IMR-90 (cell line): ENCODE measurements around the gene PRKCA. TPM values are rescaled to one million over a fixed set of nuclear protein-coding genes. Genes with fewer than 3 reads are reported as not detected.

ENCODE experiments used
- ATAC-seq: fragments of 200-7000 bp; cut with Tn5 transposase; 2 replicates; pipeline ENCODE4 v1.9.1; 2020; ENCODE audit warnings: low read depth, mild to moderate bottlenecking, moderate library complexity
- BruUV-seq: library from RNA; stranded (reverse); fragments of 400-500 nt; replicated peaks from 2 replicates; lab custom pipeline; 2021; lab: Mats Ljungman, UMichigan
- CTCF ChIA-PET: fragments of 300-600 bp; formaldehyde crosslinking; extraction: SDS; loops from one replicate; lab custom pipeline; 2021; ENCODE audit warnings: antibody characterized with exemption; lab: Yijun Ruan, JAX
- POLR2A ChIA-PET: fragments of 300-600 bp; sonication (Branson Sonifier 250); formaldehyde crosslinking; loops from one replicate; lab custom pipeline; 2022; ENCODE audit warnings: antibody characterized with exemption; ENCODE audit not compliant: unreplicated experiment; lab: Charles Lee
- DNase-seq: peaks from one replicate; pipeline ENCODE4 v3.0.0; 2013
- H2AFZ ChIP-seq: replicated peaks from 2 replicates; pipeline ENCODE3; 2013; ENCODE audit warnings: low read length, mild to moderate bottlenecking; ENCODE audit not compliant: poor library complexity
- H2AK5ac ChIP-seq: 2 replicates; pipeline ENCODE4 v1.6.1; 2013; ENCODE audit warnings: low read depth, low read length, inconsistent platforms
- H2AK9ac ChIP-seq: replicated peaks from 2 replicates; pipeline ENCODE3; 2013; ENCODE audit warnings: mild to moderate bottlenecking, low read depth, low read length, moderate library complexity; ENCODE audit not compliant: poor library complexity
- H2BK120ac ChIP-seq: 2 replicates; pipeline ENCODE4 v1.6.1; 2013; ENCODE audit warnings: low read depth, low read length, inconsistent platforms
- H2BK15ac ChIP-seq: 3 replicates; pipeline ENCODE4 v1.6.1; 2013; ENCODE audit warnings: low read depth, low read length, inconsistent platforms
- H2BK20ac ChIP-seq: 2 replicates; pipeline ENCODE4 v1.6.1; 2013; ENCODE audit warnings: low read depth, mild to moderate bottlenecking, inconsistent platforms, low read length, moderate library complexity
- H2BK5ac ChIP-seq: 2 replicates; pipeline ENCODE4 v1.6.1; 2013; ENCODE audit warnings: mild to moderate bottlenecking, low read depth, low read length, inconsistent platforms; ENCODE audit not compliant: poor library complexity, severe bottlenecking
- H3K14ac ChIP-seq: replicated peaks from 2 replicates; pipeline ENCODE4 v1.6.1; 2013; ENCODE audit warnings: low read depth, low read length, inconsistent platforms
- H3K18ac ChIP-seq: 2 replicates; pipeline ENCODE4 v1.6.1; 2013; ENCODE audit warnings: low read depth, low read length, control low read depth
- H3K23ac ChIP-seq: 2 replicates; pipeline ENCODE4 v1.6.1; 2013; ENCODE audit warnings: low read depth, low read length, inconsistent platforms
- H3K27ac ChIP-seq: 2 replicates; pipeline ENCODE4 v1.5.1; 2013; ENCODE audit warnings: mild to moderate bottlenecking, control low read depth, low read length; ENCODE audit not compliant: insufficient read depth
- H3K27me3 ChIP-seq: 2 replicates; pipeline ENCODE4 v1.6.1; 2013; ENCODE audit warnings: low read length; ENCODE audit not compliant: control insufficient read depth, insufficient read depth
- H3K36me3 ChIP-seq: 2 replicates; pipeline ENCODE4 v1.6.1; 2013; ENCODE audit warnings: low read length, mixed read lengths; ENCODE audit not compliant: control insufficient read depth, insufficient read depth
- H3K4ac ChIP-seq: 2 replicates; pipeline ENCODE4 v1.6.1; 2013; ENCODE audit warnings: low read depth, low read length, inconsistent platforms
- H3K4me1 ChIP-seq: 2 replicates; pipeline ENCODE4 v1.6.1; 2013; ENCODE audit warnings: low read length, mixed read lengths; ENCODE audit not compliant: control insufficient read depth, insufficient read depth
- H3K4me2 ChIP-seq: 2 replicates; pipeline ENCODE4 v1.6.1; 2013; ENCODE audit warnings: low read depth, mild to moderate bottlenecking, control low read depth, low read length, moderate library complexity
- H3K4me3 ChIP-seq: 2 replicates; pipeline ENCODE4 v1.5.1; 2013; ENCODE audit warnings: low read depth, mild to moderate bottlenecking, control low read depth, low read length, moderate library complexity; ENCODE audit not compliant: insufficient read depth
- H3K56ac ChIP-seq: 2 replicates; pipeline ENCODE4 v1.6.1; 2013; ENCODE audit warnings: low read length, inconsistent platforms; ENCODE audit not compliant: insufficient read depth; ENCODE audit errors: extremely low read depth
- H3K79me1 ChIP-seq, 2 experiments: 2 replicates each; pipeline ENCODE4 v1.6.1; 2013; ENCODE audit warnings: low read length in 2 of 2, inconsistent platforms in 1 of 2, low read depth in 1 of 2
- H3K9ac ChIP-seq: 2 replicates; pipeline ENCODE4 v1.6.1; 2013; ENCODE audit warnings: low read depth, low read length, control low read depth
- H3K9me1 ChIP-seq: 2 replicates; pipeline ENCODE4 v1.6.1; 2013; ENCODE audit warnings: low read length, inconsistent platforms; ENCODE audit not compliant: insufficient read depth
- H3K9me3 ChIP-seq: 2 replicates; pipeline ENCODE4 v1.6.1; 2013; ENCODE audit warnings: low read length; ENCODE audit not compliant: control insufficient read depth, insufficient read depth
- H4K20me1 ChIP-seq: 2 replicates; pipeline ENCODE4 v1.6.1; 2013; ENCODE audit warnings: low read length, inconsistent platforms; ENCODE audit not compliant: insufficient read depth
- H4K5ac ChIP-seq: 2 replicates; pipeline ENCODE4 v1.6.1; 2013; ENCODE audit warnings: mild to moderate bottlenecking, low read depth, low read length, control low read depth
- H4K8ac ChIP-seq, 2 experiments: 2 replicates each; pipeline ENCODE4 v1.6.1; 2013; ENCODE audit warnings: low read depth in 2 of 2, low read length in 2 of 2, control low read depth in 1 of 2, inconsistent platforms in 1 of 2
- H4K91ac ChIP-seq: 2 replicates; pipeline ENCODE4 v1.6.1; 2013; ENCODE audit warnings: low read depth, low read length, inconsistent platforms; ENCODE audit not compliant: insufficient read depth
- BHLHE40 ChIP-seq: fragments of 150-350 bp; IDR thresholded peaks from 2 replicates; pipeline ENCODE4 v1.6.1; 2016; ENCODE audit warnings: mild to moderate bottlenecking, low read depth, low read length
- CEBPB ChIP-seq: IDR thresholded peaks from 2 replicates; pipeline ENCODE4 v1.6.1; 2012; ENCODE audit warnings: low read depth, low read length, improper control_type of control experiment
- CHD1 ChIP-seq: IDR thresholded peaks from 2 replicates; pipeline ENCODE4 v1.6.1; 2012; ENCODE audit warnings: low read depth, low read length, improper control_type of control experiment
- FOS ChIP-seq: fragments of 150-350 bp; IDR thresholded peaks from 2 replicates; pipeline ENCODE4 v1.6.1; 2016; ENCODE audit warnings: low read depth, low read length
- MAFK ChIP-seq: IDR thresholded peaks from 2 replicates; pipeline ENCODE4 v1.6.1; 2012; ENCODE audit warnings: low read depth, low read length, improper control_type of control experiment
- MXI1 ChIP-seq: IDR thresholded peaks from 2 replicates; pipeline ENCODE4 v1.6.1; 2012; ENCODE audit warnings: low read depth, mild to moderate bottlenecking, low read length, moderate library complexity, borderline replicate concordance
- NFE2L2 ChIP-seq: fragments of 150-350 bp; IDR thresholded peaks from 2 replicates; pipeline ENCODE4 v1.6.1; 2016; ENCODE audit warnings: low read depth, mild to moderate bottlenecking, low read length
- RAD21 ChIP-seq: IDR thresholded peaks from 2 replicates; pipeline ENCODE4 v1.6.1; 2012; ENCODE audit warnings: low read length, improper control_type of control experiment
- RCOR1 ChIP-seq: IDR thresholded peaks from 2 replicates; pipeline ENCODE4 v1.6.1; 2012; ENCODE audit warnings: mild to moderate bottlenecking, low read length, improper control_type of control experiment; ENCODE audit not compliant: insufficient replicate concordance
- SMC3 ChIP-seq: fragments of 150-350 bp; IDR thresholded peaks from 2 replicates; pipeline ENCODE4 v1.6.1; 2016; ENCODE audit warnings: low read depth, mild to moderate bottlenecking, antibody characterized with exemption, low read length, moderate library complexity
- WGBS, 2 experiments: methylation state at CpG; one replicate each; pipeline versions ENCODE4 v1.1.5 to v1.1.7; 2013; ENCODE audit warnings: missing lambda C conversion rate in 2 of 2; ENCODE audit not compliant: insufficient read length in 1 of 2; ENCODE audit errors: extremely low coverage in 2 of 2; 5-methylcytosine and 5-hydroxymethylcytosine counted together
- dilution Hi-C: fragments of 300-500 bp; cut with HindIII; formaldehyde crosslinking; loops from one replicate; pipeline ENCODE4 v1.14.3; 2018; ENCODE audit warnings: low sequenced_read_pairs; ENCODE audit not compliant: unreplicated experiment
- in situ Hi-C: fragments of 300-500 bp; cut with MboI; formaldehyde crosslinking; loops from 3 replicates; pipeline ENCODE4 v1.14.3; 2019; ENCODE audit warnings: low sequenced_read_pairs, inconsistent platforms, mixed read lengths
- intact Hi-C: fragments of 100-400 bp; cut with micrococcal nuclease; formaldehyde crosslinking; loops from 2 replicates; pipeline ENCODE4 v1.10.0; 2022
- polyA plus RNA-seq, 3 experiments: library from polyadenylated mRNA; depleted of rRNA; stranded (reverse); fragments of >200 nt; gene quantifications; 2 replicates each; pipeline ENCODE4 v1.2.3, GENCODE V29; 2012; ENCODE audit warnings: low replicate concordance in 1 of 3
- total RNA-seq: library from RNA; depleted of rRNA; stranded (reverse); fragments of >200 nt; gene quantifications from 2 replicates; pipeline ENCODE4 v1.2.3, GENCODE V29; 2012
- TF ChIP-seq, protein P1 (sequence below): fragments of 150-350 bp; IDR thresholded peaks from 2 replicates; pipeline ENCODE4 v1.6.1; 2017; ENCODE audit warnings: mild to moderate bottlenecking, antibody characterized with exemption, low read length, low read depth
- TF ChIP-seq, protein P2 (sequence below): conservative IDR thresholded peaks from 2 replicates; pipeline ENCODE4 v1.5.1; 2012; ENCODE audit warnings: mild to moderate bottlenecking, low read depth, low read length, improper control_type of control experiment
- TF ChIP-seq, protein P3 (sequence below): fragments of 150-350 bp; IDR thresholded peaks from 2 replicates; pipeline ENCODE4 v1.6.1; 2016; ENCODE audit warnings: low read depth, mild to moderate bottlenecking, low read length, moderate library complexity, borderline replicate concordance

PRKCA gene
- total and polyA plus RNA-seq, 2 of the 4 experiments (the other 2 are of a cell fraction) = 31.0 to 46.0 TPM

- no peak for TF ChIP-seq CEBPB
- no peak for TF ChIP-seq CHD1
- TF ChIP-seq, protein P1, sequence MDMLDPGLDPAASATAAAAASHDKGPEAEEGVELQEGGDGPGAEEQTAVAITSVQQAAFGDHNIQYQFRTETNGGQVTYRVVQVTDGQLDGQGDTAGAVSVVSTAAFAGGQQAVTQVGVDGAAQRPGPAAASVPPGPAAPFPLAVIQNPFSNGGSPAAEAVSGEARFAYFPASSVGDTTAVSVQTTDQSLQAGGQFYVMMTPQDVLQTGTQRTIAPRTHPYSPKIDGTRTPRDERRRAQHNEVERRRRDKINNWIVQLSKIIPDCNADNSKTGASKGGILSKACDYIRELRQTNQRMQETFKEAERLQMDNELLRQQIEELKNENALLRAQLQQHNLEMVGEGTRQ = no peak
- TF ChIP-seq BHLHE40 = no peak
- TF ChIP-seq NFE2L2 = no peak
- TF ChIP-seq FOS = no peak
- TF ChIP-seq, protein P2, sequence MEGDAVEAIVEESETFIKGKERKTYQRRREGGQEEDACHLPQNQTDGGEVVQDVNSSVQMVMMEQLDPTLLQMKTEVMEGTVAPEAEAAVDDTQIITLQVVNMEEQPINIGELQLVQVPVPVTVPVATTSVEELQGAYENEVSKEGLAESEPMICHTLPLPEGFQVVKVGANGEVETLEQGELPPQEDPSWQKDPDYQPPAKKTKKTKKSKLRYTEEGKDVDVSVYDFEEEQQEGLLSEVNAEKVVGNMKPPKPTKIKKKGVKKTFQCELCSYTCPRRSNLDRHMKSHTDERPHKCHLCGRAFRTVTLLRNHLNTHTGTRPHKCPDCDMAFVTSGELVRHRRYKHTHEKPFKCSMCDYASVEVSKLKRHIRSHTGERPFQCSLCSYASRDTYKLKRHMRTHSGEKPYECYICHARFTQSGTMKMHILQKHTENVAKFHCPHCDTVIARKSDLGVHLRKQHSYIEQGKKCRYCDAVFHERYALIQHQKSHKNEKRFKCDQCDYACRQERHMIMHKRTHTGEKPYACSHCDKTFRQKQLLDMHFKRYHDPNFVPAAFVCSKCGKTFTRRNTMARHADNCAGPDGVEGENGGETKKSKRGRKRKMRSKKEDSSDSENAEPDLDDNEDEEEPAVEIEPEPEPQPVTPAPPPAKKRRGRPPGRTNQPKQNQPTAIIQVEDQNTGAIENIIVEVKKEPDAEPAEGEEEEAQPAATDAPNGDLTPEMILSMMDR = no peak
- no peak for TF ChIP-seq RCOR1
- TF ChIP-seq, protein P3, sequence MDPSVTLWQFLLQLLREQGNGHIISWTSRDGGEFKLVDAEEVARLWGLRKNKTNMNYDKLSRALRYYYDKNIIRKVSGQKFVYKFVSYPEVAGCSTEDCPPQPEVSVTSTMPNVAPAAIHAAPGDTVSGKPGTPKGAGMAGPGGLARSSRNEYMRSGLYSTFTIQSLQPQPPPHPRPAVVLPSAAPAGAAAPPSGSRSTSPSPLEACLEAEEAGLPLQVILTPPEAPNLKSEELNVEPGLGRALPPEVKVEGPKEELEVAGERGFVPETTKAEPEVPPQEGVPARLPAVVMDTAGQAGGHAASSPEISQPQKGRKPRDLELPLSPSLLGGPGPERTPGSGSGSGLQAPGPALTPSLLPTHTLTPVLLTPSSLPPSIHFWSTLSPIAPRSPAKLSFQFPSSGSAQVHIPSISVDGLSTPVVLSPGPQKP = no peak
- no peak for TF ChIP-seq RAD21
- TF ChIP-seq SMC3 = no peak
- no peak for TF ChIP-seq MAFK
- TF ChIP-seq MXI1 = no peak
- H3K4me2 ChIP-seq = no peak overlapping the region
- no peak overlapping the region for H3K9ac ChIP-seq
- no peak overlapping the region for H2BK120ac ChIP-seq
- no peak overlapping the region for H2BK20ac ChIP-seq
- no peaks in the 10 kb centered on the region for H3K27me3 ChIP-seq
- H3K14ac ChIP-seq = no peak overlapping the region
- dilution Hi-C loops (no loop called here), intact Hi-C loops (no loop called here), in situ Hi-C loops (no loop called here)
- no peaks in the 10 kb centered on the region for H4K20me1 ChIP-seq
- no peak overlapping the region for H4K5ac ChIP-seq
- no peak for DNase-seq
- no peak overlapping the region for H2AK9ac ChIP-seq
- H4K91ac ChIP-seq = no peak overlapping the region
- 100% methylated on average over 1 of the region's 11 CpGs; no CpG with 5 or more reads in 1 of the 2 experiments for WGBS, 2 experiments
- no peak overlapping the region for H4K8ac ChIP-seq
- no peak overlapping the region for H3K27ac ChIP-seq
- H3K9me3 ChIP-seq = no peaks in the 10 kb centered on the region
- H2BK15ac ChIP-seq = no peak overlapping the region
- no peaks in the 10 kb centered on the region for H3K4me1 ChIP-seq
- H3K23ac ChIP-seq = no peak overlapping the region
- no peak overlapping the region for H3K4ac ChIP-seq
- BruUV-seq = no TSS peak
- no peak for ATAC-seq
- no peak overlapping the region for H2AK5ac ChIP-seq
- H2AFZ ChIP-seq = no peak overlapping the region
- H3K18ac ChIP-seq = no peak overlapping the region
- H3K79me1 ChIP-seq = peaks cover 0 to 3% of the 10 kb centered on the region in 2 experiments; a peak in 1 of 4 replicates
- H3K4me3 ChIP-seq = no peak overlapping the region
- ChIA-PET POLR2A (no interaction called here), CTCF (no interaction called here)
- H2BK5ac ChIP-seq = no peak overlapping the region
- H3K36me3 ChIP-seq = peaks cover 36% of the 10 kb centered on the region
- H3K9me1 ChIP-seq = peaks cover 5% of the 10 kb centered on the region; the same call in 1 of the 2 replicates
- no peak overlapping the region for H3K56ac ChIP-seq
Measured at GRCh38 chr17:66753126-66753920, 450.9 kb downstream of the PRKCA start.
